IPS-18a (cell line): ENCODE measurements around the gene SPOCD1.

Source experiments
- H3K27ac ChIP-seq: one replicate; pipeline ENCODE4 v1.5.1; 2013; ENCODE audit warnings: low read length
- H3K27me3 ChIP-seq: one replicate; pipeline ENCODE4 v1.6.1; 2013; ENCODE audit warnings: mild to moderate bottlenecking, low read length; ENCODE audit not compliant: control insufficient read depth, insufficient read depth
- H3K36me3 ChIP-seq: one replicate; pipeline ENCODE4 v1.6.1; 2013; ENCODE audit warnings: low read depth, low read length; ENCODE audit not compliant: control insufficient read depth
- H3K4me1 ChIP-seq: one replicate; pipeline ENCODE4 v1.6.1; 2013; ENCODE audit warnings: low read depth, low read length; ENCODE audit not compliant: control insufficient read depth
- H3K4me3 ChIP-seq: one replicate; pipeline ENCODE4 v1.5.1; 2013; ENCODE audit warnings: low read length
- H3K9ac ChIP-seq: one replicate; pipeline ENCODE4 v1.6.1; 2013; ENCODE audit warnings: mild to moderate bottlenecking, low read length, moderate library complexity
- H3K9me3 ChIP-seq: one replicate; pipeline ENCODE4 v1.6.1; 2013; ENCODE audit warnings: low read depth, low read length; ENCODE audit not compliant: control insufficient read depth

The SPOCD1 gene

DNA sequence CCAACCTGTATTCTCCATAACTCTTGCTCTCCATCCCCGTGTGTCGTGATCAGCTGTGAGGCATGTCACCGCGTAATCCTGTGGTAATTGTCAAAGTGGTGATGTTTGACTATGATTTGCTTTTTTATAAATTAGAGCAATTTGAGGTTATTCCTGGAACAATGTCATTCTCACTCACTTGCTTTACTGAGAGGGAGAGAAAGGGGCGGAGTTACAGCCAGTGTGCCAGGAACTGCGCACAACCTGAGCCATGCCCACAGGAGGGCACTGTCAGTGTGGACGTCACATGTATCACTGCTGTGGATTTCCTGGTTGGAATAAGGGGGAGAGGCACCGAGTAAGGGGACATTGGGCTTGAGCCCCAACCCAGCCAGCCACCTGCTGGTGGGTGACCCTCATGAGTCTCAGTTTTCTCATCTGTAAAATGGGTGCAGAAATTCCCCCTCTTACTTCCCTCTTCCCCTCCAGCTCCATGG lies 58.6 kb downstream of the SPOCD1 start:
- Histone ChIP-seq H3K27ac (no peak overlapping the region), H3K4me3 (no peak overlapping the region), H3K36me3 (no peaks in the 10 kb centered on the region), H3K27me3 (peaks cover 9% of the 10 kb centered on the region), H3K4me1 (peaks cover 31% of the 10 kb centered on the region), H3K9me3 (no peaks in the 10 kb centered on the region), H3K9ac (no peak overlapping the region)

DNA sequence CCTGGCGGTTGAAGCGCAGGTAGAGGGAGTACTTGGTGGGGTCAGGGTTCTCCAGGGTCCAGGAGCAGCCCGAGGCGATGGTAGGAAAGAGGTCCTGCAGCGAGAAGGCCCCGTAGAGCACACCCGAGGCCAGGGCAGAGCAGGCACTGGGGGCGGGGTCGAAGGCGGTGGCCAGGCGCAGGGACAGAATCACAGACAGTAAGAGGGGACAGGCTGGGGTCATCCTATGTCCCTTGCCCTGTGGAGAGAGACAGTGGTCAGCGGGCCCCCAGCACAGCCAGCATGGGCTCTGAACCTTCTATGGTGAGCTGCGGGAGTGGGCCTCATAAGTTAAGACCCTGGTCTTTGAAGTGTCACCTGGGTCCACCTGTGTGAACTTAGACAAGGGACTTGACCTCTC lies 59.2 kb downstream of the SPOCD1 start:
- no peak overlapping the region for H3K27ac ChIP-seq
- H3K27me3 ChIP-seq = peaks cover 3% of the 10 kb centered on the region
- peaks cover 31% of the 10 kb centered on the region for H3K4me1 ChIP-seq
- H3K36me3 ChIP-seq = no peaks in the 10 kb centered on the region
- no peak overlapping the region for H3K9ac ChIP-seq
- H3K4me3 ChIP-seq = no peak overlapping the region
- H3K9me3 ChIP-seq = no peaks in the 10 kb centered on the region

DNA sequence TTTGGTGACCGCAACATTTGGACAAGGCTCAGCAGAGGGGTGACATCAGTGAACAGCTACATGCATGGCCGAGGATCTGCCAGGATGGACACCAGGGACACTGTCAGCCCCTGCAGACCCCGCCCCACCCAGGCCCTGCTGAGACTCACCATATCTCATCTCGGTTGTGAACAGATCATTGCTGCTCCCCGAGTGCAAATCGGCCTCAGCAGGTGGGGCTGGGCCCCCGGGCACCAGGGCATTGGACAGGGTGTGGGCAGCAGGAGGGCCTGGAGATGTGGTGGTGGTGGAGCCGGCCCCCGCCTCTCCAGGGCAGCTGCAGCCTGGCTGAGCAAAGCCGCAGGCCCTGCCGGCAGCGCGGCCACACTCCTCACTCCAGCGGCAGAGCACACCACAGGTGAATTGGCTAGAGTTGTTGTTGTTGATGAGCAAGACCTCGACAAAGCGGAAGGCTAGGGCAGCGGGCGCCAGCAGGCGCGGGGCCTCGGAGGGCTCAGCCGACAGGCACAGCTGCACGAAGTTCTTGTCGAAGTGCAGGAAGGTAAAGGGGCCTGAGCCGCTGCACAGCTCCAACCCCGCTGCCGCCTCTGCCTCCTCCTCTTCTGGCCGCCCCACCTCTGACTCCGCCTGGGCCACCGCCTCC lies 59.9 kb downstream of the SPOCD1 start:
- peaks cover 25% of the 10 kb centered on the region for H3K4me1 ChIP-seq
- H3K4me3 ChIP-seq = no peak overlapping the region
- no peaks in the 10 kb centered on the region for H3K36me3 ChIP-seq
- H3K9ac ChIP-seq = no peak overlapping the region
- no peaks in the 10 kb centered on the region for H3K9me3 ChIP-seq
- no peaks in the 10 kb centered on the region for H3K27me3 ChIP-seq
- H3K27ac ChIP-seq = no peak overlapping the region

DNA sequence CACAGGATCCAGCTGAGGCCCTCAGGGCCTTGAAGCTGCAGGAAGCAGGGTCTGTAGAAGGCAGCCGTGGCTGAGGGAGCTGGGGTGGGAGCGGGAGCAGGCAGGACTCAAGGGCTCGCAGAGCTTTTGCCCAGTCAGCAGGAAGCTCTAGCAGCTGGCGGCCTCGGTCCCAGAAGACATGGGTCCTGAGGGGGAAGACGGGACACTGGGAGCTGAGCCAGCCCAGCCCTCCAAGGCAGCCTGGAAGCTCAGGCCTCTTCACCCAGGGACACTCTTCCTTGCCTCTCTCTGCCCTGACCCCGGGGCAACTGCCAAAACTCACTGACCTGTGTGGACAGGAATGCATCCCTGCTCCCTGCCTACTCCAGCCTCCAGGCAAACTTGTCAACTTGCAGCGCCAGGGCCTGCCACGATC lies 60.6 kb downstream of the SPOCD1 start:
- H3K9ac ChIP-seq = no peak overlapping the region
- H3K27ac ChIP-seq = no peak overlapping the region

DNA sequence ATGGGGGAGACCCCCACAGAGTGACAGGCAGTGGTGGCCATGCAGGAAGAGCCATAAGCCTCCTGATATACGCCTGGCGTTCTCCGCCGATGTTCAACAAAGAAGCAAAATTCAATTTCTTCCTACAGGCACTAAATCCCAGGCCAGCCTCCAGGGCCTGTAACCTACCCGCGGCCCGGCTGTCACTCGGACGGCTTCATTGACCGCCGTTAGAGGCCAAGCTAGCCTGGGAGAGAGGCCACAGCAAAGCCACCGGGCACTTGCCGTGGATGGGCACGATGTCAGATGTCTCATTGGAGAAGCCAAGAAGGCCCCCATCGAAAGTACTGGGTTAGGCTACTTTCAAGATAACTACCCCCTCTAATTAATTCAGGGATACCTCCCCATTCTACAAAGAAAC lies 61.4 kb downstream of the SPOCD1 start:
- Histone ChIP-seq H3K4me1 (peaks cover 16% of the 10 kb centered on the region), H3K9ac (no peak overlapping the region), H3K36me3 (no peaks in the 10 kb centered on the region), H3K9me3 (no peaks in the 10 kb centered on the region), H3K4me3 (no peak overlapping the region), H3K27ac (no peak overlapping the region), H3K27me3 (no peaks in the 10 kb centered on the region)

More for the DNA sequence above, 60.6 kb downstream of the SPOCD1 start:
- Histone ChIP-seq H3K27me3 (no peaks in the 10 kb centered on the region), H3K9me3 (no peaks in the 10 kb centered on the region), H3K4me1 (peaks cover 24% of the 10 kb centered on the region), H3K4me3 (no peak overlapping the region), H3K36me3 (no peaks in the 10 kb centered on the region)

DNA sequence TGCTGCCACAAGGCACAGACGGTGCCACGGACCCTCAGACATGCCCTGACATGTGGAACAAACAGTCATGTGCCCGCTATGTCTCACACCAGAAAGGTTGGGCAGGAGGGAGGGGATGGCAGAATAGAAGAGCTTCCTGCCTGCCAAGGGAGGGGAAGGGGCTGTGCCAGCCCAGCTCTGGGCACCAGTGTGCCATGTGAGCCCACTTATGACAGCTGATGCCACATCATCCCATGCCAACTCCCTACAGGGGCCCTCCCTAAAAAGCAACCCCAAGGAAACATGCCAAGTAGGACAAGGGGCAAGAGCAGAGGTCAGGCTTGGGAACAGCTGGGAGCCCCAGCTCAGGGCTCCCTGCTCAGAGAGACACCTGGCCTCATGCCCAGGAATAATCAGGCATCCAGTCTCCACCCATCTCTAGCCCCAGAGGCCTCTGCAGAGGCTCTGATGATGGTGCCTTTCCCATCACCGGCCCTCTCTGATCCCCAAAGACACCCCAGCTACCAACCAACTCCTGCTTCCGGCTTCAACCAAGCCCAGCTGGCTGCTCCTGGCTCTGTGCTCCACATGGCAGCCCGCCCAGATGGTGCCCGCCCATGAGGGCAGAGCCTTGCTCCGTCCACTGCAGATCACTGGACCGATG lies 62.0 kb downstream of the SPOCD1 start:
- Histone ChIP-seq H3K4me1 (peaks cover 11% of the 10 kb centered on the region), H3K9me3 (no peaks in the 10 kb centered on the region), H3K9ac (no peak overlapping the region), H3K36me3 (no peaks in the 10 kb centered on the region), H3K4me3 (no peak overlapping the region), H3K27ac (no peak overlapping the region), H3K27me3 (no peaks in the 10 kb centered on the region)

DNA sequence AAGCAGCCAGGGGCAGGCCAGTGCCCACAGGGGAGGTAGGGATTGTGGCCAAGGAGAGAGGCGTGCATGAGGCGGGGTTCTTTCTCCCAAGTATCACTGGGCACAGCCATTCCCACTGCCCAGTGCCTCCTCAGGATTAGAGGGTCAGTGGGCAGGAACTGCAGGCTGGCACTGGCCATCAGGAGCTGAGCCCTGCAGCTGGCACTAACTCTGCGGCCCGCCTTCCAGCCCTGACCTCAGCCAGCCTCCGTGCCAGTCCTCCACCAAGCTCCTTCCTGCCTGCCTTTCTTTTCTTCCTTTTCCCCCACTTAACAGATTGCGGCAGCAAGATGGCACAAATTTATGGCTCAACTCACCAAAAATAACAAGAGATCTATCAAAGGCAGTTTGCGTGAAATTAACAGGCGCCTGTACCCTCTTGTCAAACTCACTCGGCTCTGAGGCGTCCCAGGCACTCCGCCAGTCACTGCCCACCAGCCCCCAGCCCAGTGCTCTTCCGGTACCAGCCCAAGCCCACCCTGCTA lies 62.8 kb downstream of the SPOCD1 start:
- Histone ChIP-seq H3K27ac (no peak overlapping the region), H3K4me1 (peaks cover 10% of the 10 kb centered on the region), H3K9ac (no peak overlapping the region), H3K27me3 (no peaks in the 10 kb centered on the region), H3K36me3 (no peaks in the 10 kb centered on the region), H3K9me3 (no peaks in the 10 kb centered on the region), H3K4me3 (no peak overlapping the region)

DNA sequence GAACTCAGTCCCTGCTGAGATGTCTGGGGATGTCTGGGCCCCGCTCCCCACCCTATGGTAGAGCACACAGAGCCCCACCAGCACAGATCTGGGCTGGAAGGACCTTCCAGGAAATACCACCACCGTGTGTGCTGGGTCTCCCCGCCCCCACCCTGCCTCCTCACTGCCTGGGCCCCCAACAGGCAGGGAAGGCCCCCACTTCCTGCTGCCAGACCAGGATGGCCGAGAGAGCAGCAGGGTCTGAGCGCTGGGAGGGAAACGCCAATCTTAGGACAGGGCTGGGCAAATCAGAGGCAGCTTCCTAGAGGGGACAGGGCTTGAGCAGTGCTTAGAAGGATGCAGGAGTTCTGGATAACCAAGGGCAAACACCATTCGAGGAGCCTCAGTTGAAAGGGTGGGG lies 63.6 kb downstream of the SPOCD1 start:
- H3K4me1 ChIP-seq = peaks cover 10% of the 10 kb centered on the region
- no peaks in the 10 kb centered on the region for H3K9me3 ChIP-seq
- no peaks in the 10 kb centered on the region for H3K27me3 ChIP-seq
- H3K9ac ChIP-seq = no peak overlapping the region
- no peaks in the 10 kb centered on the region for H3K36me3 ChIP-seq
- no peak overlapping the region for H3K4me3 ChIP-seq
- H3K27ac ChIP-seq = no peak overlapping the region

DNA sequence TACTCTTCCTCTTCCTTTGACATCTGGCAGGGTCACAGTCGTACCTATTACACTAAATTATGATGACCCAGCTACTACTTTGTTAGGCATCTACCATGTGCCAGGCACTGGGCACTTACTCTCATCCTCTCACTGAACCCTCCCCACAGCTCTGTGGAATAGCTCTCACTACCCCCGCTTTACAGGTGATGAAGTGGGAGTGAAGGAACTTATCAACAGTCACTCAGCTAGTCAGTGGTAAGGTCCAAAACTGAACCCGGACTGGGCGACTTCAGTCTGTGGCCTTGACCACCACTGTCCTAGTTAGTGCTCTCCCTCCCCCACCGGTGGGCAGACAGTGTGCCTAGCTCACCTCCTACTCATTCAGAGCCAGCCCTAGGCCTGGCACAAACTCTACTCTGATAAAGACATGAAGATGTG lies 64.0 kb downstream of the SPOCD1 start:
- Histone ChIP-seq H3K9me3 (no peaks in the 10 kb centered on the region), H3K27me3 (no peaks in the 10 kb centered on the region), H3K4me3 (no peak overlapping the region), H3K9ac (no peak overlapping the region), H3K27ac (no peak overlapping the region), H3K36me3 (no peaks in the 10 kb centered on the region), H3K4me1 (peaks cover 14% of the 10 kb centered on the region)

DNA sequence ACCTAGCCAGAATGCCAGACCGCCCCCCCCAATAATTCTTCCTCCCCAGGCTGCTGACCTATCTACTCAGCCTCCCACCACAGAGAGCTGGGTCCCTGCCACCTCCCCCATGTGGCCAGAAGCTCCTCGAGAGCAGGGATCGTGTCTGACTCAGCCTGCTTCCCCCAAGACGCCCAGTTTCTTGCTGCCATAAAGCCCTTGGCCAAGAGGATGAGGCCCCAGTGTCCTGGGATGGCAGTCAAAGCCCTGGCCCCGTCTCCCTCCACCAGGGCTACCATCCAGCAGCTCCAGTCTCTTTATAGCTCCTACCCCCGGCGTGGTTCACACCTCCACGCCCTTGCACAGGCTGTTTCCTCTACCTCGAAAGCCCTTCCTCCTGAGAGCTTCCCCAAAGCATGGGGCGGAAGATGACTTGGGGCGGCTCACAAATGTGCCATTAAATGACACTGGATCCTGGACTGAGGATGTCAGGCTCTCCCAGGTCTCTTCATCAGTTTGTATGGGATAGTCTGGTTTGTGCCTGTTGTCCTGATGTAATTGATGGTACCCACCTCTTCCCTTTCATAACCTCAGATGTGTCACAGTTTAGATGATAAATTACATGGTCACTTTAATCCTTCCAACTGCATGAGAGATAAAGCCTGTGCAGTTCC lies 64.8 kb downstream of the SPOCD1 start:
- no peak overlapping the region for H3K4me3 ChIP-seq
- no peak overlapping the region for H3K9ac ChIP-seq
- no peaks in the 10 kb centered on the region for H3K9me3 ChIP-seq
- H3K36me3 ChIP-seq = no peaks in the 10 kb centered on the region
- peaks cover 18% of the 10 kb centered on the region for H3K4me1 ChIP-seq
- no peaks in the 10 kb centered on the region for H3K27me3 ChIP-seq
- H3K27ac ChIP-seq = no peak overlapping the region

DNA sequence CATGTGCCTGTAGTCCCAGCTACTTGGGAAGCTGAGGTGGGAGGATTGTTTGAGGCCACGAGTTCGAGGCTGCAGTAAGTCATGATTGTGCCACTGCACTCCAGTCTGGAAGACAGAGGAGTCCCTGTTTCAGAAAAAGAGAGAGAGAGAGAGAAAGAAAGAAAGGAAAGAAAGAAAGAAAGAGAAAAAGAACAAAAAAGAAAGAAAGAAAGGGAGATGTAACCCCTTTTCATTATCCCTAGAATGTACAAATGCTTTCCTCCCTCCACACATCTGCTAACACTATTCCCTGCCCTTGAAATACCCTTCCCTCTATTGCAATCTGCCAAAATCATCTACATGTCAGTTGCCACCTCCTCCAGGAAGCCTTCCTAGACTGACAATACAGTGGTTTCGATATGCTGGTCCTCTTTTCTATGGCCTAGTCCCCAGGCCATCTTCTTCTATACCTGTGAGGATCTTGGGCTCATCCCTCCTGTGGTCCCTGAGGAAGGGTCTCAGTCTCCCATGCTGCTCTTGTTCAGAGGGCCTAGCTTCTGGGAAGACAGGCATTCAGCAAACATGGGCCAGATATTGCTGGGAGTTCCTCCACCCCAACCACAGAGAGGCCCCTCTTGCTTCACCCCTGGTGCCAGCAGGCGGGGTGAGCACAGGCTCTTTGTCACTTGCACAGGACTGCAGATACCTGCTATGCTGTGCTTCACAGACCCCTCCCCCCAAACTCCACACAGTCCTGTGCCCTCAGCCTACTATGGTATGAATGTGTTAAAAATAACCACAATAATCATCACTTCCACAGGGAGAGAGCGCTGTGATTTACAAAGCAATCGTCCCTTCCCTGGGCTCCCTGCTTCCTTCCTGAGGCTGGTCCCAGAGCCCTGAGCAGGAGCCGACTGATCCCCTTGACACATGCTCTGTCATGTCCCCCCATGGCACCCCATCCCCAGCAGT lies 65.8 kb downstream of the SPOCD1 start:
- H3K9ac ChIP-seq = no peak overlapping the region

More for the DNA sequence above, 65.8 kb downstream of the SPOCD1 start:
- peaks cover 18% of the 10 kb centered on the region for H3K4me1 ChIP-seq
- H3K4me3 ChIP-seq = no peak overlapping the region
- H3K36me3 ChIP-seq = no peaks in the 10 kb centered on the region
- H3K9me3 ChIP-seq = no peaks in the 10 kb centered on the region
- H3K27me3 ChIP-seq = no peaks in the 10 kb centered on the region
- H3K27ac ChIP-seq = no peak overlapping the region
